H1 (cell line): ENCODE measurements around the gene ETFB. TPM values are rescaled to one million over a fixed set of nuclear protein-coding genes. Genes with fewer than 3 reads are reported as not detected.

Source experiments
- CTCF ChIA-PET: fragments of 300-600 bp; sonication (Branson Sonifier 250); formaldehyde crosslinking; loops from one replicate; lab custom pipeline; 2021; ENCODE audit not compliant: partially characterized antibody; lab: Charles Lee
- POLR2A ChIA-PET: fragments of 300-600 bp; sonication (Branson Sonifier 250); formaldehyde crosslinking; loops from one replicate; lab custom pipeline; 2021; ENCODE audit warnings: inconsistent platforms; ENCODE audit not compliant: partially characterized antibody; lab: Charles Lee
- DNase-seq, 2 experiments: peaks; one replicate each; pipeline versions ENCODE4 v3.0.0 to v3.0.0-alpha.2; 2010 to 2022; ENCODE audit warnings: low spot score in 2 of 2, low read depth in 1 of 2, mixed read lengths in 1 of 2
- FAIRE-seq: peaks from 2 replicates; lab custom pipeline; 2011; peaks lifted over from hg19 to GRCh38; lab: Jason Lieb, UNC
- H2AFZ ChIP-seq: 2 replicates; pipeline ENCODE4 v1.8.1; 2012; ENCODE audit warnings: low read length, inconsistent platforms
- H2AK5ac ChIP-seq: 2 replicates; pipeline ENCODE4 v1.6.1; 2013; ENCODE audit warnings: low read depth, low read length
- H2BK120ac ChIP-seq: replicated peaks from 2 replicates; pipeline ENCODE3; 2013; ENCODE audit warnings: low read depth, low read length, inconsistent platforms
- H2BK12ac ChIP-seq: 2 replicates; pipeline ENCODE4 v1.6.1; 2013; ENCODE audit warnings: low read depth, low read length
- H2BK15ac ChIP-seq: 2 replicates; pipeline ENCODE4 v1.6.1; 2013; ENCODE audit warnings: low read length
- H2BK20ac ChIP-seq: 2 replicates; pipeline ENCODE4 v1.6.1; 2013; ENCODE audit warnings: low read length
- H2BK5ac ChIP-seq: 2 replicates; pipeline ENCODE4 v1.6.1; 2013; ENCODE audit warnings: low read depth, low read length
- H3K14ac ChIP-seq: 2 replicates; pipeline ENCODE4 v1.6.1; 2013; ENCODE audit warnings: inconsistent platforms; ENCODE audit not compliant: insufficient read length
- H3K18ac ChIP-seq: 2 replicates; pipeline ENCODE4 v1.6.1; 2013; ENCODE audit warnings: low read length; ENCODE audit errors: extremely low read depth
- H3K23ac ChIP-seq: 2 replicates; pipeline ENCODE4 v1.6.1; 2013; ENCODE audit warnings: inconsistent platforms; ENCODE audit not compliant: insufficient read length
- H3K23me2 ChIP-seq: 2 replicates; pipeline ENCODE4 v1.6.1; 2013; ENCODE audit warnings: low read depth, low read length
- H3K27ac ChIP-seq: 2 replicates; pipeline ENCODE4 v1.6.1; 2011; ENCODE audit warnings: low read depth, low read length, inconsistent platforms
- H3K27me3 ChIP-seq, 4 experiments: replicated peaks in 1 of 4; 1 replicate in 1 of 4; 2 replicates in 3 of 4; pipeline versions ENCODE4 v1.6.1 to v1.8.1; 2011 to 2013; ENCODE audit warnings: low read length in 3 of 4, mild to moderate bottlenecking in 3 of 4, inconsistent platforms in 2 of 4, mixed read lengths in 2 of 4, moderate library complexity in 1 of 4; ENCODE audit not compliant: control insufficient read depth in 3 of 4, insufficient read depth in 3 of 4; ENCODE audit errors: extremely low read depth in 1 of 4
- H3K36me3 ChIP-seq, 4 experiments: 2 replicates each; pipeline versions ENCODE4 v1.6.1 to v1.8.1; 2011 to 2013; ENCODE audit warnings: mild to moderate bottlenecking in 4 of 4, low read length in 3 of 4, moderate library complexity in 2 of 4, control low read depth in 1 of 4, inconsistent platforms in 1 of 4; ENCODE audit not compliant: insufficient read depth in 4 of 4, control insufficient read depth in 2 of 4
- H3K4ac ChIP-seq: replicated peaks from 2 replicates; pipeline ENCODE3; 2013; ENCODE audit warnings: low read length, low read depth, mixed read lengths, inconsistent platforms; ENCODE audit not compliant: insufficient read length
- H3K4me1 ChIP-seq, 4 experiments: replicated peaks in 1 of 4; 1 replicate in 1 of 4; 2 replicates in 3 of 4; pipeline versions ENCODE4 v1.6.1 to v1.8.1; 2011 to 2013; ENCODE audit warnings: low read length in 3 of 4, inconsistent platforms in 2 of 4, mixed read lengths in 1 of 4; ENCODE audit not compliant: insufficient read depth in 4 of 4, control insufficient read depth in 3 of 4
- H3K4me2 ChIP-seq, 2 experiments: 2 replicates each; pipeline versions ENCODE4 v1.6.1 to v1.8.1; 2011 to 2013; ENCODE audit warnings: low read depth in 2 of 2, low read length in 2 of 2, control low read depth in 1 of 2, inconsistent platforms in 1 of 2, mild to moderate bottlenecking in 1 of 2; ENCODE audit not compliant: insufficient read depth in 1 of 2
- H3K4me3 ChIP-seq, 4 experiments: fragments of 200-600, 300-600 bp in 1 of 4; sonication (generic), shearing (Covaris generic), sonication (Bioruptor Twin) in 1 of 4; 2 replicates each; pipeline versions ENCODE4 v1.5.1 to v1.8.1; 2011 to 2016; ENCODE audit warnings: low read length in 4 of 4, low read depth in 3 of 4, control low read depth in 2 of 4, inconsistent platforms in 2 of 4, mild to moderate bottlenecking in 2 of 4, mixed read lengths in 1 of 4, moderate library complexity in 1 of 4; ENCODE audit not compliant: insufficient read depth in 2 of 4; ENCODE audit errors: extremely low read depth in 1 of 4
- H3K56ac ChIP-seq: replicated peaks from 2 replicates; pipeline ENCODE3; 2013; ENCODE audit warnings: low read depth, mild to moderate bottlenecking, mixed read lengths, low read length, inconsistent platforms; ENCODE audit not compliant: insufficient read length
- H3K79me1 ChIP-seq: 2 replicates; pipeline ENCODE4 v1.6.1; 2013; ENCODE audit warnings: low read depth, low read length, control low read depth
- H3K79me2 ChIP-seq, 2 experiments: 2 replicates each; pipeline versions ENCODE4 v1.6.1 to v1.8.1; 2012 to 2013; ENCODE audit warnings: low read length in 2 of 2, mild to moderate bottlenecking in 2 of 2, inconsistent platforms in 1 of 2; ENCODE audit not compliant: insufficient read depth in 2 of 2, control insufficient read depth in 1 of 2
- H3K9ac ChIP-seq, 4 experiments: replicated peaks in 1 of 4; 1 replicate in 1 of 4; 2 replicates in 3 of 4; pipeline versions ENCODE4 v1.6.1 to v1.8.1; 2011 to 2013; ENCODE audit warnings: low read depth in 3 of 4, low read length in 3 of 4, control low read depth in 2 of 4, mild to moderate bottlenecking in 2 of 4, moderate library complexity in 2 of 4, inconsistent platforms in 1 of 4; ENCODE audit errors: extremely low read depth in 1 of 4
- H3K9me3 ChIP-seq, 2 experiments: 2 replicates each; pipeline versions ENCODE4 v1.6.1 to v1.8.1; 2012 to 2013; ENCODE audit warnings: mild to moderate bottlenecking in 2 of 2, moderate library complexity in 2 of 2, control low read depth in 1 of 2, inconsistent platforms in 1 of 2, low read depth in 1 of 2, low read length in 1 of 2, mixed read lengths in 1 of 2; ENCODE audit not compliant: insufficient read depth in 2 of 2
- H4K20me1 ChIP-seq, 2 experiments: replicated peaks in 1 of 2; 2 replicates each; pipeline versions ENCODE3 to v1.8.1; 2011 to 2013; ENCODE audit warnings: inconsistent platforms in 2 of 2, low read length in 2 of 2, mild to moderate bottlenecking in 1 of 2; ENCODE audit not compliant: insufficient read depth in 2 of 2, control insufficient read depth in 1 of 2
- H4K5ac ChIP-seq: 2 replicates; pipeline ENCODE4 v1.6.1; 2013; ENCODE audit warnings: low read length, low read depth, mixed read lengths, inconsistent platforms; ENCODE audit not compliant: insufficient read length
- H4K8ac ChIP-seq: 2 replicates; pipeline ENCODE4 v1.8.0; 2013; ENCODE audit warnings: mild to moderate bottlenecking, moderate library complexity, low read length, inconsistent platforms; ENCODE audit not compliant: insufficient read depth; ENCODE audit errors: extremely low read depth
- H4K91ac ChIP-seq: replicated peaks from 2 replicates; pipeline ENCODE3; 2013; ENCODE audit warnings: low read length, mixed read lengths, inconsistent platforms; ENCODE audit not compliant: insufficient read length
- SIX5 ChIP-seq: IDR thresholded peaks from 2 replicates; pipeline ENCODE4 v1.6.1; 2011; ENCODE audit warnings: mild to moderate bottlenecking, low read depth, low read length
- WGBS, 2 experiments: shearing (Covaris generic) in 1 of 2; methylation state at CpG; one replicate each; pipeline versions ENCODE4 v1.1.6 to v1.1.7; 2013 to 2015; ENCODE audit warnings: low lambda C conversion rate in 2 of 2, mixed read lengths in 2 of 2, inconsistent platforms in 1 of 2, low coverage in 1 of 2, missing lambda C conversion rate in 1 of 2; ENCODE audit not compliant: insufficient replicate concordance in 2 of 2, insufficient coverage in 1 of 2, insufficient read length in 1 of 2; ENCODE audit errors: extremely low coverage in 1 of 2, missing lambda C conversion rate in 1 of 2; 5-methylcytosine and 5-hydroxymethylcytosine counted together
- polyA plus RNA-seq, 7 experiments: library from polyadenylated mRNA; depleted of rRNA in 3 of 7; stranded (reverse) in 5 of 7; unstranded in 2 of 7; fragments of >200 nt in 5 of 7; fragments of 200-250 nt in 2 of 7; gene quantifications; 1 replicate in 5 of 7; 2 replicates in 1 of 7; 4 replicates in 1 of 7; pipeline versions ENCODE4 v1.2.1 to v1.2.3, GENCODE V29; 2011 to 2013; ENCODE audit warnings: missing spikeins in 2 of 7, mixed read lengths in 2 of 7
- total RNA-seq: library from RNA; stranded (reverse); fragmentation: NEBNext Ultra II Directional; extraction: Animal tissue kit (Norgen Biotek cat#: 25700); gene quantifications from 2 replicates; pipeline ENCODE4 v1.2.1, GENCODE V29; 2021

The ETFB gene
- total and polyA plus RNA-seq, 2 of the 8 experiments (the other 6 are each of a cell fraction or from before 2014, with no cell fraction given) = 40.0 to 66.5 TPM

GRCh38 chr19:51380379-51380778 lies 14.2 kb upstream of the ETFB start:
- whole genome bisulfite sequencing, 2 experiments = 93% methylated on average over 9 of the region's 9 CpGs; no CpG with 5 or more reads in 1 of the 2 experiments
- Histone ChIP-seq H2BK15ac (no peak overlapping the region), H3K18ac (no peak overlapping the region), H2BK20ac (no peak overlapping the region), H2BK5ac (no peak overlapping the region), H2BK120ac (no peak overlapping the region), H3K27me3 (no peaks in the 10 kb centered on the region), H3K79me1 (no peaks in the 10 kb centered on the region), H3K23ac (no peak overlapping the region), H3K36me3 (no peaks in the 10 kb centered on the region), H3K56ac (no peak overlapping the region), H4K5ac (no peak overlapping the region), H3K9me3 (peaks cover 7 to 16% of the 10 kb centered on the region in 2 experiments), H3K4me3 (no peak overlapping the region), H3K4me1 (no peaks in the 10 kb centered on the region), H3K9ac (no peak overlapping the region), H4K20me1 (no peaks in the 10 kb centered on the region), H3K14ac (no peak overlapping the region), H2AK5ac (no peak overlapping the region), H2AFZ (no peak overlapping the region), H3K4ac (no peak overlapping the region), H4K91ac (no peak overlapping the region), H2BK12ac (no peak overlapping the region), H3K79me2 (no peaks in the 10 kb centered on the region), H4K8ac (no peak overlapping the region), H3K27ac (no peak overlapping the region), H3K4me2 (no peak overlapping the region), H3K23me2 (no peaks in the 10 kb centered on the region)
- ChIA-PET CTCF (interaction anchor here (1.0 to 1.8 kb wide), 3 partner anchors 14 to 41 kb away, joined by 3 to 4 read pairs (median 4); partner anchors contain the start of gene SIGLEC10), POLR2A (interaction anchor here (1.5 to 2.3 kb wide), 2 partner anchors 8 to 10 kb away, joined by 5 to 6 read pairs; partner anchors contain the start of genes C19orf84 and NKG7)
- no peak for TF ChIP-seq SIX5
- DNase-seq (no peak), FAIRE-seq (no peak)
